GM23248 (cell line): ENCODE measurements around the gene DNASE2. TPM values are rescaled to one million over a fixed set of nuclear protein-coding genes. Genes with fewer than 3 reads are reported as not detected.
"Not testable (repeated sequence)": the region's sequence is repeated elsewhere in the genome, so short reads cannot be mapped to it uniquely, and the experiment has no call there.

Source experiments
- DNase-seq: peaks from one replicate; pipeline ENCODE4 v3.0.0-alpha.2; 2015
- H2AFZ ChIP-seq: fragments of 200-600 bp; sonication (generic); 2 replicates; pipeline ENCODE4 v1.6.1; 2016; ENCODE audit warnings: antibody characterized with exemption
- H3F3A ChIP-seq: fragments of 200-600 bp; sonication (generic); 2 replicates; pipeline ENCODE4 v1.6.1; 2016; ENCODE audit warnings: mild to moderate bottlenecking, antibody characterized with exemption, mixed run types; ENCODE audit not compliant: insufficient read depth
- H3K27ac ChIP-seq: fragments of 200-600 bp; sonication (generic); 2 replicates; pipeline ENCODE4 v1.5.1; 2016; ENCODE audit warnings: mild to moderate bottlenecking
- H3K27me3 ChIP-seq: fragments of 200-600 bp; sonication (generic); replicated peaks from 2 replicates; pipeline ENCODE4 v1.6.1; 2016; ENCODE audit warnings: mild to moderate bottlenecking; ENCODE audit not compliant: insufficient read depth
- H3K36me3 ChIP-seq: fragments of 200-600 bp; sonication (generic); 2 replicates; pipeline ENCODE4 v1.6.1; 2016; ENCODE audit warnings: low read depth, mild to moderate bottlenecking
- H3K4me1 ChIP-seq: fragments of 200-600 bp; sonication (generic); 2 replicates; pipeline ENCODE4 v1.6.1; 2016; ENCODE audit warnings: mild to moderate bottlenecking; ENCODE audit not compliant: insufficient read depth
- H3K4me2 ChIP-seq: fragments of 200-600 bp; sonication (generic); one replicate; pipeline ENCODE4 v1.6.1; 2016; ENCODE audit warnings: mild to moderate bottlenecking; ENCODE audit not compliant: unreplicated experiment
- H3K4me3 ChIP-seq: fragments of 200-600 bp; sonication (generic); 2 replicates; pipeline ENCODE4 v1.5.1; 2016; ENCODE audit warnings: mild to moderate bottlenecking
- H3K79me2 ChIP-seq: fragments of 200-600 bp; sonication (generic); 2 replicates; pipeline ENCODE4 v1.6.1; 2016; ENCODE audit warnings: mild to moderate bottlenecking; ENCODE audit not compliant: insufficient read depth
- H3K9ac ChIP-seq: fragments of 200-600 bp; sonication (generic); 2 replicates; pipeline ENCODE4 v1.6.1; 2016; ENCODE audit warnings: mild to moderate bottlenecking
- H3K9me2 ChIP-seq: fragments of 200-600 bp; sonication (generic); 2 replicates; pipeline ENCODE4 v1.6.1; 2016; ENCODE audit warnings: mixed run types, mild to moderate bottlenecking, moderate library complexity; ENCODE audit not compliant: insufficient read depth
- H3K9me3 ChIP-seq: fragments of 200-600 bp; sonication (generic); one replicate; pipeline ENCODE4 v1.6.1; 2017; ENCODE audit warnings: low read depth
- H4K20me1 ChIP-seq: fragments of 200-600 bp; sonication (generic); 2 replicates; pipeline ENCODE4 v1.6.0; 2016; ENCODE audit not compliant: insufficient read depth
- EZH2 ChIP-seq: fragments of 200-600 bp; sonication (generic); IDR thresholded peaks from 2 replicates; pipeline ENCODE4 v1.6.1; 2018; ENCODE audit warnings: antibody characterized with exemption, mild to moderate bottlenecking; ENCODE audit not compliant: insufficient read depth, poor library complexity, severe bottlenecking
- EZH2phosphoT487 ChIP-seq: fragments of 200-600 bp; sonication (generic); IDR thresholded peaks from 2 replicates; pipeline ENCODE4 v1.6.1; 2018; ENCODE audit warnings: antibody characterized with exemption, moderate library complexity, mild to moderate bottlenecking, low read depth; ENCODE audit not compliant: insufficient read depth
- WGBS, 2 experiments: methylation state at CpG; one replicate each; pipeline ENCODE4 v1.1.6; 2015 to 2017; ENCODE audit warnings: low lambda C conversion rate in 2 of 2, low coverage in 1 of 2; ENCODE audit errors: missing lambda C conversion rate in 2 of 2; 5-methylcytosine and 5-hydroxymethylcytosine counted together
- in situ Hi-C: fragments of 300-500 bp; cut with MboI; formaldehyde crosslinking; loops from 2 replicates; pipeline ENCODE4 v1.15.0; 2020
- polyA plus RNA-seq: library from polyadenylated mRNA; unstranded; fragments of >200 nt; fragmentation: Nextera tagmentation; extraction: Ambion mirVana; gene quantifications from 2 replicates; pipeline ENCODE4 v1.2.1, GENCODE V29; 2016
- total RNA-seq: library from RNA; depleted of rRNA; stranded (reverse); fragments of >200 nt; shearing (Covaris generic); gene quantifications from 2 replicates; pipeline ENCODE4 v1.2.3, GENCODE V29; 2014

Gene DNASE2
- total and polyA plus RNA-seq, 2 experiments from 2014 or later: 40.9 to 51.7 TPM

DNA sequence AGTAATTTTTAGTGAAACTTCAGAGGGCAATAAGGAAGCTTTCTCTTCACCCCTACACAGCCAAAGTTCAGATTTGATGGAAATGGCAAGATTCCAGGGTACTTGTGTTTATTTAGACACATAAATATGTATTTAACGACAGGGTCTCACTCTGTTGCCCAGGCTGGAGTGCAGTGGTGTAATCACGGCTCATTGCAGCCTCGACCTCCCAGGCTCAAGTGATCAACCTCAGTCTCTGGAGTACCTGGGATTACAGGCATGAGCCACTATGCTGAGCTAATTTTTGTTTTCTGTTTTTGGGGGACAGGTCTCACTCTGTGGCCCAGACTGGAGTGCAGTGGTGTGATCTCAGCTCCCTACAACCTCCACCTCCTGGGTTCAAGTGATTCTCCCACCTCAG is 39.8 kb upstream of the DNASE2 start:
- H3K9ac ChIP-seq: no peak overlapping the region
- WGBS, 2 experiments: 73 to 78% methylated on average over 3 of the region's 3 CpGs
- no peaks in the 10 kb centered on the region for H3K4me1 ChIP-seq
- H3K4me2 ChIP-seq: no peak overlapping the region
- no peak overlapping the region for H3K27ac ChIP-seq
- no peak overlapping the region for H2AFZ ChIP-seq
- H3K9me3 ChIP-seq: no peaks in the 10 kb centered on the region
- TF ChIP-seq EZH2phosphoT487: no peak
- TF ChIP-seq EZH2: no peak
- DNase-seq: no peak
- no peaks in the 10 kb centered on the region for H3K79me2 ChIP-seq
- in situ Hi-C loops: no loop called here
- no peak overlapping the region for H3K4me3 ChIP-seq
- H3K9me2 ChIP-seq: no peaks in the 10 kb centered on the region
- no peaks in the 10 kb centered on the region for H4K20me1 ChIP-seq
- no peaks in the 10 kb centered on the region for H3K27me3 ChIP-seq
- H3F3A ChIP-seq: peaks cover 16% of the 10 kb centered on the region
- H3K36me3 ChIP-seq: peaks cover 20% of the 10 kb centered on the region

DNA sequence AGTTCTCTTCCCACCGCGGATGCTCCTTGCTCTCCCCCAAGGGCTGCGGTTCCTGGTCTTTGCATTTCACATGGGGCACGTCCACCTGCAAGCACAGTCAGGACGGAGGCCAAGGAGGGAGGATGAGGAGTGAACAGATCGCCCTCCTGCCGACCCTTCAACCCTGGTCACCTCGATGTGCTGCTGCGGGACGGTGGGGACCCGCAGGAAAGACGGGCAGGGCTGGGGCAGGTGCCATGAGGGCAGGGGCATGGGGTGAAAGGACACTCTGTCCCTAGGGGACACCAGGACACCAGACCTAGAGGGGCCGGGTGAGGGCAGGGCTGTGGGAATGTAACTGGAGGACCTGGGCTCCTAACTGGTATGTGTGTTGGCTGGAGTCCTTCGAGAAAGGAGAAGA is 37.0 kb upstream of the DNASE2 start:
- TF ChIP-seq EZH2phosphoT487 (no peak), EZH2 (no peak)
- H2AFZ ChIP-seq: no peak overlapping the region
- in situ Hi-C loops: no loop called here
- H3K27ac ChIP-seq: no peak overlapping the region
- no peaks in the 10 kb centered on the region for H3K9me2 ChIP-seq
- no peak overlapping the region for H3K4me3 ChIP-seq
- H3K4me1 ChIP-seq: peaks cover 8% of the 10 kb centered on the region; the same call in 1 of the 2 replicates
- H3K27me3 ChIP-seq: no peaks in the 10 kb centered on the region
- no peaks in the 10 kb centered on the region for H3K79me2 ChIP-seq
- 92% methylated on average over 14 of the region's 14 CpGs for WGBS, 2 experiments
- peaks cover 16% of the 10 kb centered on the region; the same call in 1 of the 2 replicates for H3F3A ChIP-seq
- no peak for DNase-seq
- no peaks in the 10 kb centered on the region for H3K9me3 ChIP-seq
- H3K9ac ChIP-seq: no peak overlapping the region
- no peaks in the 10 kb centered on the region for H4K20me1 ChIP-seq
- H3K4me2 ChIP-seq: no peak overlapping the region
- H3K36me3 ChIP-seq: no peaks in the 10 kb centered on the region

DNA sequence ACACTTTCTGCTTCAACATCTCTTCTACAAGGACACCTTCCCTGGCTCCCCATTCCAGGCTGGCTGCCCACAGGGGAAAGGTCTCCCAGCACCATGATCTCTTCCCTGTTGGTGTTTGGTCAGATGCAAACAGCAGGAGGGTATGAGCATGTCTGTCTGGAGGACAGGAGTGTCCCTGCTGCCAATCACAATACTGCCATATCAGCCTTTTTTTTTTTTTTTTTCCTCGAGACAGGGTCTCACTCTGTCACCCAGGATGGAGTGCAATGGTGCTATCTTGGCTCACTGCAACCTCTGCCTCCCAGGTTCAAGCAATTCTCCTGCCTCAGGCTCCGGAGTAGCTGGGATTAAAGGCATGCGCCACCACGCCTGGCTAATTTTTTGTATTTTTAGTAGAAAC is 34.6 kb upstream of the DNASE2 start:
- H3K4me3 ChIP-seq, H3K9me3 ChIP-seq, H4K20me1 ChIP-seq, H3K27ac ChIP-seq, H3K9ac ChIP-seq, DNase-seq, in situ Hi-C loops, H3K27me3 ChIP-seq, H3K79me2 ChIP-seq, H3K9me2 ChIP-seq, H2AFZ ChIP-seq, H3K36me3 ChIP-seq, H3K4me2 ChIP-seq: not testable (repeated sequence)
- peaks cover 15% of the 10 kb centered on the region; the same call in 1 of the 2 replicates for H3K4me1 ChIP-seq
- H3F3A ChIP-seq: peaks cover 13% of the 10 kb centered on the region; the same call in 1 of the 2 replicates
- WGBS, 2 experiments: 76 to 87% methylated on average over 4 of the region's 4 CpGs

DNA sequence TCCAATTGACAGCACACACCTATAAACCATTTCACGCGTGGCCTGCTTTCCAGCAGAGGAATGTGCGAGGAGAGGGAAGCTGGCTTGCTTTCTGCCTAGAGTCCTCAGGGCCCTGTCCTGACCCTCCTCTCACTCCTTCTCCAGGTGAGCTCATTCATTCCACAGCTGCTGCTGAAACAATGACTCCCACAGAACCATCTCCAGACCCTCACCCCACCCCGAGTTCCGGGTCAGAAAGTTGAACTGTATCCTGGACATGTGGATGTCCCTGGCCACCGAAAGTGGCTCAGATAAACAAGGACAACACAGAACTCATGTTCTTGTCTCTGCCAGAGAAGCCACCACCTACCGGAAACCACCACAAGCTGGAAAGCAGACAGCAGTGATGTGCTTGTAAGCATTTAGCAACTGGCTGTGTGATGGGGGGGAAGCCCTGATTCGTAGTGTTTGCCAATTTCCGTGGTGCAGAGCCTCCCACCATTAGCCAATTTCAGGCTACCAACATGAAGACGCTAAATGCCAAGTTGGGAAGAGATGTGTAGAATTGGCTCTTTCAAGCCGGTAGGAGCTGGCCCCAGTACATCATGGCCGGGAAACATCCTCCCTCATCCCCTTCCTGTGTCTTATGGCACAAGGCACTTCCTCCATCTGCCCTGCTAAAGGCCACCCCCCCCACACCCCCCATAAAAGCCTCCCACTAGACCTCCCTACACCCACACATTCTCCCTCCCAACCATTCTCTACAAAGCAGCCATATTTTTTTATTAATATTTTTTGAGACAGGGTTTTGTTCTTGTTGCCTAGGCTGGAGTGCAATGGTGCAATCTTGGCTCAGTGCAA is 32.8 kb upstream of the DNASE2 start:
- TF ChIP-seq EZH2 (no peak), EZH2phosphoT487 (no peak)
- no peak overlapping the region for H3K27ac ChIP-seq
- no peaks in the 10 kb centered on the region for H3K36me3 ChIP-seq
- H2AFZ ChIP-seq: peak overlapping the region; percentile 66
- peaks cover 15% of the 10 kb centered on the region; the same call in 1 of the 2 replicates for H3K4me1 ChIP-seq
- H3F3A ChIP-seq: no peaks in the 10 kb centered on the region
- no peak overlapping the region for H3K4me2 ChIP-seq
- WGBS, 2 experiments: 32 to 39% methylated on average over 12 of the region's 12 CpGs
- H3K79me2 ChIP-seq: no peaks in the 10 kb centered on the region
- no peaks in the 10 kb centered on the region for H3K9me3 ChIP-seq
- in situ Hi-C loops: no loop called here
- H4K20me1 ChIP-seq: no peaks in the 10 kb centered on the region
- no peaks in the 10 kb centered on the region for H3K27me3 ChIP-seq
- no peaks in the 10 kb centered on the region for H3K9me2 ChIP-seq
- no peak overlapping the region for H3K9ac ChIP-seq
- no peak overlapping the region for H3K4me3 ChIP-seq
- DNase-seq: peak; percentile 69
